TTC549 (cell line): Measurements from ENCODE around the gene OCLN.
"Not testable (repeated sequence)": the region's sequence is repeated elsewhere in the genome, so short reads cannot be mapped to it uniquely, and the experiment has no call there.

Experiments
- FAIRE-seq: peaks from 2 replicates; lab custom pipeline; 2012; peaks lifted over from hg19 to GRCh38; lab: Jason Lieb, UNC

OCLN gene

GRCh38 chr5:69528035-69528434, 35.4 kb downstream of the OCLN start:
- FAIRE-seq = no peak

DNA sequence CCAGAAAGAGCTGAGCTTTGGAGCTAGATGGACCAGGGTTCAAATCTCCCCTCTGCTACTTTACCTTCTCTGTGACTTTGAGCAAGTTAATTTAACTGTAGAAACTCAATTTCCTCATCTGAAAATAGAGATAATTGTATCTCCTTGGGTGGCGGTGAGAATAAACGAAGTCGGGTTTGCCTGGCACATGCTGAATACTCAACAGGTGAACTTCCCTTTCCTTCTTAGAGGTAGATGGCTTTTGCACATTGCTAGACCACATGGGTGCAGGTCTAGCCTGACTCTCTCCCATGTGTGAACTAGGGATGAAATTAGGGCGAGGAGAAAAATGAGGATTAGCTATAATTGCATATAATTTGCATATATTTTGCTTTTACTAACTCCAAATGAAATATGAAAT, 36.0 kb downstream of the OCLN start:
- no peak for FAIRE-seq

DNA sequence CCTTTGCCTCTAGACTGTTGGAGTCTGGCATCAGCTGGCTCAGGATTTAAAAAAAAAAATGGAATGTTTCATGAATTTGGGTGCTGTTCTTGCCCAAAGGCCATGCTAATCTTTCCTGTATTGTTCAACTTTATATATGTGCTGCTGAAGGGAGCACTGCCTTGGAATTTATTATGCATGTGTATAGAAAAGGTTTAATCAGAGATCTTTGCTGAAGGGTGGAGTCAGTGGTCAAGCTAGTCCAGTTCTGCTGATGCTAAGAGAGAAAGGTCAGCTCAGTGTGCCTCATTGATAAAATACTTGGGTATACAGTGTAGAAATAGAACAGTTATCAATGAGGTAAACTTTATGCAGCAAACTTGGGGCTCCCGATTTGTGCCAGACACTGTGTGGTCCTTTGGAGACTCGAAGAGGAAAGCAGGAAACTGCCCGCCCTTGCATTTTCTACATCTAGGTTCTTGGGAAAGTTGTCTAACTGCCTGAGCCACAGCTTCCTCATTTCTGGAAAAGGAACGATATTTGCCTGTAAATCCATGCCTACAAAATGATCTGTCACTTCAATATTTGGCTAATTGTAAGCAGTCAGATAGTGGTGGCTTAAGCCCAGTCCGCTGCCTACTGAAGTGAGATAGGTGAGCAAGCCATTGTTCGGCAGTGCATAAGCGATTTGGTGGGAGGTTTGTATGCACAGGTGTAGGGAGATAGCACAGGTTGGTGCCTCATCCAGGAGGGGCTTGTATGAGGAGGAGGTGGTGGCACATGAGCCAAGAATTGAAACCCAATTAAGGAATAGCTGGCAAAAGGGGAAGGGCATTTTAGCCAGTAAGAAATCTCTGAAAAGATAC, 38.2 kb downstream of the OCLN start:
- no peak for FAIRE-seq

DNA sequence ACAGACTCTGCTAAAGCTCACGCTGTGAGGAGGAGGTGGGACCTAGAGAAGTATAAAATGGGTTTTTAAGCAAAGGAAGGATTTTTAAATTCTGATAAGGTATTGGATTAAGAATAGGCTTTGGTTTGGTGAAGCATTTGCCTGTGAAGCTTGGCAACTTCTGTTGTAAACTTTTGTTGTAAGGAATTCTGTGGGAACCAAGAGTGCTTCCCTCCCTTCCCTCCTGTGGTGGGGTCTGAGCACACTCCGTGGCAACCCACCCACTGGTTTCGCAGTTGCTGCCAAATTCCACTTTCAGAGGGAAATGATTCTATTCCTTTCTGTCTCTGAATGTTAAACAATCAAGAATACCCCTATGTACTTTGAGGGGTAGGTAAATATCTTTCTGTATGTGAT, 38.8 kb downstream of the OCLN start:
- no peak for FAIRE-seq

GRCh38 chr5:69537911-69538310, 45.3 kb downstream of the OCLN start:
- FAIRE-seq = not testable (repeated sequence)

DNA sequence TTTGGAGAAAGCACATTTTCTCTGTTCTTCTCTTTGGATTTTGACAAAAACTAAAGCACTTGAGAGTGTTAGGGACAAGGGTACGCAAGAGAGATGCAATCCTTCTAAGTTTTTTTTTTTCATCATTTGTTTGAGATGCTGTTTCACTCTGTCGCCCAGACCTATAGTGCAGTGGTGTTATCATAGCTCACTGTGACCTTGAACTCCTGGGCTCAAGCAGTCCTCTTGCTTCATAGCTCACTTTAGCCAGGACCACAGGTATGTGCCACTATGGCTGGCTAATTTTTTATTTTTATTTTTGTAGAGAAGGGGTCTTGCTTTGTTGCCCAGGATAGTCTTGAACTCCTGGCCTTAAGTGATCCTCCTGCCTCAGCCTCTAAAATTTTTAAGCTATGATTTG, 46.1 kb downstream of the OCLN start:
- FAIRE-seq = not testable (repeated sequence)

DNA sequence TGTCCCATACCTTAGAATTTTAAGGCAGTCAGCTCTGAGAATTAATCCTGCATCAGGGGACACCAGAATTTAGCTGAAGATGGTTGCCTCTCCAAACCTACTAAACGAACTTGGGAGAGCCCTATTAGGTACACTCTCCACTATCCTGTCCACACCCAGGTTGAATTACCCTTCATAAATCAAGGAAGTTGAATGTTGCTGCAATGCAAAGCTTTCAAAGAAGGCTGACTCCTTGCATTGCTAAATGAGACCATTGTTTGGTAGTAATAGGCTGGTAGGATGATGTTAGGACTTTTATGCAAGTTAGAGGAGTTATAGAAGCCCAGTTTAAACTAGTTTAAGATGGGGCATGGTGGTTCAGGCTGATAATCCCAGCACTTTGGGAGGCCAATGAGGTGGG, 48.8 kb downstream of the OCLN start:
- FAIRE-seq = not testable (repeated sequence)

DNA sequence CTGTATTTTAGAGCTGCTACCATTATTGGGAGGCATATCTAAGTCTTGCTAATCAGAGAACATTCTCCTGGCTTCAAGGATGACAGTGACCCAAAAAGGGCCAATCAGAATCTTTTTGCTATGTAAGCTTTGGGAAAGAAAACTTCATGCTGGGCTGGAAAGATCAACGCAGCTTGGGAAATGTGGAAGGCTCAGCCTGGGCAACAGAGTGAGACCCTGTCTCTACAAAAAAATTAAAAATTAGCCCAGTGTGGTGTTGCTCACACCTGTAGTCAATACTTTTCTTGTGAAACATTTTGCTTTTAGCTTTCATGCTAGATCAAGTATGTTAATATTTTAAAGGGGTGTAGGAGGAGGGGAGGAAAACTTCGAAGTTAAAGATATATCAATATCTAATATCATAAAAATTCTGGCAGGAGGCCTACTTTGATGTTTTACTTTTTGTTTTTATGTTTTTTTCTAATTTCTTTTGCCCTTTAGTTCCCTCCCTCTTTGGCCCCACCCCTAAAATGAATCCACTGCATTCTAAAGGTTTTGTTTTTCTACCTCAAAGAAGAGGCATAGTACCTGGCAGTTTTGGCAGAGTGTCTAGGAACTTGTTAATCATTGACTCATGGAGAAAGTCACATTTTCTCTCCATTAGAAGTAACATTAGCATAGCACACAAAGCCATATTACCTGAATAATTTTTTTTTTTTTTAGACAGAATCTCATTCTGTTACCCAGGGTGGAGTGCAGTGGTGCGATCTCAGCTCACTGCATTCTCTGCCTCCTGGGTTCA, 50.4 kb downstream of the OCLN start:
- not testable (repeated sequence) for FAIRE-seq

DNA sequence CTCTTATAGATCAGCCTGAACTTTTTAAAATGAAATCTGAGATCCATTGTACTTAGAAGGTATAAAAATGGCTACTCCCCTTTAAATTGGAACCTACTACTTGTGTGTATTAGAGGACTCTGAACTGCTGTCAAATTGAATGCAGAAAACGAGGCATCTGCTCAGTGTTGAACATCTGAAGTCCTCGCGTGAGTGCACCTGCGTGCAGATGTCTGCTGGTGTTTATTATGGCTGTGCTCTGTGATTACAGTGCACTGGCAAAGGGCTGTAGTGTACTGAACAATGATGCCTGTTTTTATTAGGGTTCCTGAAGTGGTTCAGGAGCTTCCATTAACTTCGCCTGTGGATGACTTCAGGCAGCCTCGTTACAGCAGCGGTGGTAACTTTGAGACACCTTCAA, 52.0 kb downstream of the OCLN start:
- not testable (repeated sequence) for FAIRE-seq

GRCh38 chr5:69559908-69560330, 67.3 kb downstream of the OCLN start, which contains the start of gene GTF2H2C:
Gene GTF2H2C (plus strand): TSS chr5:69560191. CDS start chr5:69565133, 4,942 bp downstream.
- not testable (repeated sequence) for FAIRE-seq

GRCh38 chr5:69560587-69561431, 68.2 kb downstream of the OCLN start:
- not testable (repeated sequence) for FAIRE-seq

- not testable (repeated sequence) for FAIRE-seq
Measured at GRCh38 chr5:69566172-69566571, 73.6 kb downstream of the OCLN start.

DNA sequence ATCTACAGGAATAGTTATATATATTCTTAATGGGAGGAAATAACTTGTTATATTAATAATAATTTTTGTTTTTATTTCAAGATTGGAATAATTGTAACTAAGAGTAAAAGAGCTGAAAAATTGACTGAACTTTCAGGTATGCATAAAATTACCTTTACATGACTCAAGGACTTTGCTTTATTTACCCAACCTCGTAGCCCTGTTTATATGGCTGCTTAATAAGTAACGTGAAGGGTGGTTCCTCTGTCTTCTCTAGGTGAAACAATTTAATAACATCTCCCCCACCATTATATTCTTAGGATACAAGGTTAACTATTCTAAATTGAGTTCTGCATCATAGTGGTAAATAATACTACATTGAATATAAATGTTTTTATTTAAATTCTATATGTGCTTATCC, 75.5 kb downstream of the OCLN start:
- not testable (repeated sequence) for FAIRE-seq

- FAIRE-seq = not testable (repeated sequence)
Measured at GRCh38 chr5:69583356-69583755, 90.8 kb downstream of the OCLN start.

- not testable (repeated sequence) for FAIRE-seq
Measured at GRCh38 chr5:69596114-69596840, 103.7 kb downstream of the OCLN start.

GRCh38 chr5:69601947-69602346, 109.4 kb downstream of the OCLN start:
- FAIRE-seq = not testable (repeated sequence)

GRCh38 chr5:69606839-69607238, 114.2 kb downstream of the OCLN start:
- not testable (repeated sequence) for FAIRE-seq
